ENCODE results near the gene VIL1.

GRCh38 chr2:218427741-218428140 lies 8.8 kb downstream of the VIL1 start:
- TF ChIP-seq CTCF (IDR thresholded peaks at IDR 0.05; ENCODE audit: insufficient read depth, low read length): no peak
- no peak for TF ChIP-seq POLR2AphosphoS5 (IDR thresholded peaks at IDR 0.05; ENCODE audit: low read depth)
- no peak for TF ChIP-seq REST (IDR thresholded peaks at IDR 0.05; ENCODE audit: insufficient replicate concordance, low read depth)
- TF ChIP-seq SPI1 (IDR thresholded peaks at IDR 0.05; ENCODE audit: borderline replicate concordance, low read depth): no peak
- no peak for TF ChIP-seq GABPA (IDR thresholded peaks at IDR 0.05; ENCODE audit: low read depth)

Measured in HL-60 (cell line).